ENCODE measurements around the gene ABCB11. TPM values are rescaled to one million over a fixed set of nuclear protein-coding genes. Genes with fewer than 3 reads are reported as not detected.

The ABCB11 gene
- total and polyA plus RNA-seq, 2 donors (not counting 3 experiments of a cell fraction or from before 2014, with no cell fraction given), result 0.22 to 0.44 TPM

DNA sequence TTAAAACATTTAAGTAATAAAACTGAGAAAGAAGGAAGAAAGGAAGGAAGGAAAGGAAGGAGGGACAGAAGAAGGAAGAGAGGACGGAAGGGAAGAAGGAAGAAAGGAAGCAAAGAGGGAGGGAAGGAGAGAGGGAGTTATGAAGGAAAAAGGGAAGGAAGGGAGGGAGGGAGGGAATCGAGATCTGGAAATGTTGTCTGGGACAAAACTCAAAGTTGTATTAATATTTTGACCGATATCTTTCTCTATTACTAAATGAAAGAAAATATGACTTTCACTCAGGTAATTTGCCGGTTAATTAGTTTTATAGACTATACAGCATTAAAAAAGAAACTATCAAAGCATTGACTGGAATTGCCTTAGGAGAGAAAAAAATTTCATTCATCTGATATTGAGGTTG is 85.6 kb downstream of the ABCB11 start:
- CTCF ChIA-PET, result interaction anchor here (1.4 to 7.6 kb wide), 4 partner anchors 164 to 277 kb away, joined by 5 to 41 read pairs (median 13); no protein-coding TSS in a partner anchor

More for the DNA sequence above, 85.6 kb downstream of the ABCB11 start:
- POLR2A ChIA-PET, result no interaction called here
- intact Hi-C loops (cut with micrococcal nuclease), result loop anchor here (10.0 kb wide), 2 partner anchors 329 to 449 kb away; no protein-coding TSS in a partner anchor
- no peak for TF ChIP-seq FOS (IDR thresholded peaks at IDR 0.05; ENCODE audit: borderline replicate concordance, insufficient read depth, low read length)
- TF ChIP-seq POLR2A (IDR thresholded peaks at IDR 0.05; ENCODE audit: low read depth, low read length), result no peak
- TF ChIP-seq MYC (IDR thresholded peaks at IDR 0.05; ENCODE audit: low read depth, low read length), result no peak
- TF ChIP-seq JUN (IDR thresholded peaks at IDR 0.05; ENCODE audit: borderline replicate concordance, insufficient read depth, insufficient read length, low read depth), result no peak
- TF ChIP-seq POLR2AphosphoS5 (IDR thresholded peaks at IDR 0.05; ENCODE audit: insufficient read depth, low read depth, low read length), result no peak
- TF ChIP-seq, protein P1, sequence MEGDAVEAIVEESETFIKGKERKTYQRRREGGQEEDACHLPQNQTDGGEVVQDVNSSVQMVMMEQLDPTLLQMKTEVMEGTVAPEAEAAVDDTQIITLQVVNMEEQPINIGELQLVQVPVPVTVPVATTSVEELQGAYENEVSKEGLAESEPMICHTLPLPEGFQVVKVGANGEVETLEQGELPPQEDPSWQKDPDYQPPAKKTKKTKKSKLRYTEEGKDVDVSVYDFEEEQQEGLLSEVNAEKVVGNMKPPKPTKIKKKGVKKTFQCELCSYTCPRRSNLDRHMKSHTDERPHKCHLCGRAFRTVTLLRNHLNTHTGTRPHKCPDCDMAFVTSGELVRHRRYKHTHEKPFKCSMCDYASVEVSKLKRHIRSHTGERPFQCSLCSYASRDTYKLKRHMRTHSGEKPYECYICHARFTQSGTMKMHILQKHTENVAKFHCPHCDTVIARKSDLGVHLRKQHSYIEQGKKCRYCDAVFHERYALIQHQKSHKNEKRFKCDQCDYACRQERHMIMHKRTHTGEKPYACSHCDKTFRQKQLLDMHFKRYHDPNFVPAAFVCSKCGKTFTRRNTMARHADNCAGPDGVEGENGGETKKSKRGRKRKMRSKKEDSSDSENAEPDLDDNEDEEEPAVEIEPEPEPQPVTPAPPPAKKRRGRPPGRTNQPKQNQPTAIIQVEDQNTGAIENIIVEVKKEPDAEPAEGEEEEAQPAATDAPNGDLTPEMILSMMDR (IDR thresholded peaks at IDR 0.05; ENCODE audit: extremely low read depth in 1 of 2, insufficient read depth in 1 of 2, low read depth in 1 of 2, low read length in 2 of 2), result no peak
- no peak for TF ChIP-seq EZH2 (IDR thresholded peaks at IDR 0.05; ENCODE audit: borderline replicate concordance, low read depth, low read length, severe bottlenecking)
- TF ChIP-seq, protein P2, sequence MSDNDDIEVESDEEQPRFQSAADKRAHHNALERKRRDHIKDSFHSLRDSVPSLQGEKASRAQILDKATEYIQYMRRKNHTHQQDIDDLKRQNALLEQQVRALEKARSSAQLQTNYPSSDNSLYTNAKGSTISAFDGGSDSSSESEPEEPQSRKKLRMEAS (IDR thresholded peaks at IDR 0.05; ENCODE audit: insufficient read depth, insufficient read length), result no peak
- TF ChIP-seq GATA2 (IDR thresholded peaks at IDR 0.05; ENCODE audit: insufficient read depth, insufficient read length, low read depth, low read length), result no peak
- Histone ChIP-seq H3K79me2 (ENCODE audit: control insufficient read depth, insufficient read depth, low read length) (no peaks in the 10 kb centered on the region), H3K4me2 (ENCODE audit: insufficient read depth, low read length) (no peak overlapping the region), H2AFZ (ENCODE audit: low read depth, low read length) (no peak overlapping the region), H3K9ac (replicated peaks; ENCODE audit: extremely low read depth, insufficient read depth, low read length) (no peak overlapping the region), H4K20me1 (replicated peaks; ENCODE audit: control insufficient read depth, extremely low read depth, insufficient read depth, low read length) (no peaks in the 10 kb centered on the region), H3K9me3 (replicated peaks; ENCODE audit: control insufficient read depth, insufficient read depth, low read length) (no peaks in the 10 kb centered on the region), H3K4me1 (ENCODE audit: control insufficient read depth, extremely low read depth, insufficient read depth, low read length) (no peaks in the 10 kb centered on the region), H3K36me3 (ENCODE audit: control insufficient read depth in 2 of 2, extremely low read depth in 1 of 2, insufficient read depth in 2 of 2, low read length in 2 of 2) (no peaks in the 10 kb centered on the region), H3K9me1 (replicated peaks; ENCODE audit: control insufficient read depth, extremely low read depth, insufficient read depth, low read length) (no peaks in the 10 kb centered on the region), H3K27ac (ENCODE audit: insufficient read depth, low read depth, low read length) (no peak overlapping the region), H3K4me3 (replicated peaks in 1 of 3; ENCODE audit: insufficient read depth in 1 of 3, low read depth in 1 of 3, low read length in 3 of 3) (no peak overlapping the region), H3K27me3 (ENCODE audit: control insufficient read depth in 2 of 2, insufficient read depth in 2 of 2, low read length in 2 of 2) (no peaks in the 10 kb centered on the region)
- DNase-seq (ENCODE audit: low read depth, low spot score), result no peak
- dilution Hi-C loops (cut with MboI; ENCODE audit: extremely low pct_ligation_motif_present, low sequenced_read_pairs), result no loop called here
- no peak for FAIRE-seq
- no TSS peak for BruUV-seq (replicated peaks)

All from endothelial cell of umbilical vein (primary cell).